ENCODE results near the gene ANGPTL8.

- no peak for TF ChIP-seq POLR2A (IDR thresholded peaks at IDR 0.05; ENCODE audit: low read length)
- TF ChIP-seq GATA1 (IDR thresholded peaks at IDR 0.05; ENCODE audit: low read depth, low read length), result no peak
Observed at GRCh38 chr19:11224429-11224828, 15.0 kb upstream of the ANGPTL8 start.
